Umbilical cord (tissue), 2 donors: ENCODE measurements around the gene ASCL2. TPM values are rescaled to one million over a fixed set of nuclear protein-coding genes. Genes with fewer than 3 reads are reported as not detected.

Source experiments
- DNase-seq: peaks from one replicate; pipeline ENCODE4 v3.0.0-alpha.2; 2015; ENCODE audit warnings: low spot score
- total RNA-seq: library from RNA; depleted of rRNA; stranded (reverse); fragments of >200 nt; gene quantifications from one replicate; pipeline ENCODE4 v1.2.3, GENCODE V29; 2014; ENCODE audit warnings: low replicate concordance; ENCODE audit not compliant: insufficient read depth

ASCL2 gene
- total RNA-seq, 1 donor from 2014 or later, result 2.4 TPM

- DNase-seq, result no peak
Observed at GRCh38 chr11:2309251-2310072, 39.1 kb upstream of the ASCL2 start.

- no peak for DNase-seq
Observed at GRCh38 chr11:2308713-2309112, 38.3 kb upstream of the ASCL2 start.

GRCh38 chr11:2307501-2308331 lies 37.3 kb upstream of the ASCL2 start:
- DNase-seq, result no peak

- DNase-seq, result peak; percentile 91
Observed at GRCh38 chr11:2306877-2307500, 36.6 kb upstream of the ASCL2 start.

GRCh38 chr11:2306452-2306823 lies 36.0 kb upstream of the ASCL2 start:
- DNase-seq, result peak; percentile 97

- DNase-seq, result peak; percentile 93
Observed at GRCh38 chr11:2305788-2306451, 35.5 kb upstream of the ASCL2 start.

- peak; percentile 73 for DNase-seq
Observed at GRCh38 chr11:2305140-2305778, 34.9 kb upstream of the ASCL2 start.

GRCh38 chr11:2304506-2305139 lies 34.2 kb upstream of the ASCL2 start:
- peak; percentile 68 for DNase-seq

GRCh38 chr11:2303627-2304505 lies 33.5 kb upstream of the ASCL2 start:
- no peak for DNase-seq

GRCh38 chr11:2302896-2303626 lies 32.7 kb upstream of the ASCL2 start:
- no peak for DNase-seq

GRCh38 chr11:2302306-2302895 lies 32.0 kb upstream of the ASCL2 start:
- DNase-seq, result no peak

- DNase-seq, result peak; percentile 76
Observed at GRCh38 chr11:2301631-2302305, 31.4 kb upstream of the ASCL2 start, which contains the start of the genes C11orf21 and TSPAN32. TSS of gene C11orf21 (minus strand) at chr11:2301918. CDS start at chr11:2301808, 110 bp downstream. TSS of gene TSPAN32 (plus strand) at chr11:2302013. CDS start at chr11:2302150, 137 bp downstream.

GRCh38 chr11:2300936-2301630 lies 30.7 kb upstream of the ASCL2 start:
- DNase-seq, result no peak

GRCh38 chr11:2300290-2300935 lies 30.0 kb upstream of the ASCL2 start:
- DNase-seq, result no peak

GRCh38 chr11:2299773-2300172 lies 29.4 kb upstream of the ASCL2 start:
- DNase-seq, result no peak
